HepG2 (cell line): ENCODE data around the gene FNDC4. TPM values are rescaled to one million over a fixed set of nuclear protein-coding genes. Genes with fewer than 3 reads are reported as not detected.
A peak's percentile ranks its signal among the peaks of the same experiment; 100 is the strongest.

Experiments used
- CBX1 ChIP-seq: IDR thresholded peaks from one replicate; pipeline ENCODE4 v1.6.1; 2016; ENCODE audit warnings: antibody characterized with exemption, low read depth
- CHCHD3 ChIP-seq: sonication (generic); formaldehyde crosslinking; IDR thresholded peaks from 2 replicates; pipeline ENCODE4 v1.8.0; 2022; ENCODE audit warnings: mild to moderate bottlenecking, missing genetic modification reagents, moderate library complexity
- GLI4 ChIP-seq: sonication (generic); formaldehyde crosslinking; IDR thresholded peaks from 2 replicates; pipeline ENCODE4 v1.5.1; 2020; ENCODE audit warnings: missing genetic modification reagents, mild to moderate bottlenecking, moderate library complexity, borderline replicate concordance
- HNF4G ChIP-seq, 2 experiments: sonication (generic) in 1 of 2; formaldehyde crosslinking in 1 of 2; IDR thresholded peaks; 2 replicates each; pipeline versions ENCODE4 v1.4.0 to v1.6.1; 2011 to 2020; ENCODE audit warnings: borderline replicate concordance in 2 of 2, low read depth in 2 of 2, mild to moderate bottlenecking in 2 of 2, low read length in 1 of 2, missing genetic modification reagents in 1 of 2, moderate library complexity in 1 of 2
- HNRNPH1 ChIP-seq: fragments of 200-400 bp; formaldehyde crosslinking; optimal IDR thresholded peaks from 2 replicates; pipeline ENCODE3; 2017; ENCODE audit warnings: mild to moderate bottlenecking, low read depth, low read length
- KLF15 ChIP-seq: sonication (generic); formaldehyde crosslinking; IDR thresholded peaks from 2 replicates; pipeline ENCODE4 v1.8.1; 2023; ENCODE audit warnings: borderline replicate concordance, mild to moderate bottlenecking, inconsistent platforms, missing genetic modification reagents, mixed read lengths
- KMT2B ChIP-seq: IDR thresholded peaks from 2 replicates; pipeline ENCODE4 v1.6.1; 2016; ENCODE audit warnings: missing genetic modification reagents, missing compliant biosample characterization
- LCORL ChIP-seq, 2 experiments: fragments of 450-650 bp in 1 of 2; sonication (generic) in 1 of 2; formaldehyde crosslinking in 1 of 2; IDR thresholded peaks; 2 replicates each; pipeline versions ENCODE4 v1.5.0 to v1.6.1; 2017 to 2020; ENCODE audit warnings: antibody characterized with exemption in 1 of 2, missing genetic modification reagents in 1 of 2
- MTERF4 ChIP-seq: sonication (generic); formaldehyde crosslinking; IDR thresholded peaks from 2 replicates; pipeline ENCODE4 v1.8.0; 2023; ENCODE audit warnings: mild to moderate bottlenecking, missing genetic modification reagents
- NFE2L1 ChIP-seq: sonication (generic); formaldehyde crosslinking; IDR thresholded peaks from 2 replicates; pipeline ENCODE4 v1.4.0; 2020; ENCODE audit warnings: missing genetic modification reagents, mild to moderate bottlenecking, borderline replicate concordance
- NR2F2 ChIP-seq: IDR thresholded peaks from 2 replicates; pipeline ENCODE4 v1.6.1; 2012; ENCODE audit warnings: low read depth, inconsistent platforms, borderline replicate concordance
- NR2F6 ChIP-seq, 2 experiments: IDR thresholded peaks; 2 replicates each; pipeline ENCODE4 v1.6.1; 2016; ENCODE audit warnings: antibody characterized with exemption in 1 of 2, mild to moderate bottlenecking in 1 of 2
- SKIL ChIP-seq: sonication (generic); formaldehyde crosslinking; IDR thresholded peaks from 2 replicates; pipeline ENCODE4 v1.8.0; 2022; ENCODE audit warnings: missing genetic modification reagents, mild to moderate bottlenecking, moderate library complexity, borderline replicate concordance
- SUZ12 ChIP-seq: fragments of 150-350 bp; IDR thresholded peaks from 2 replicates; pipeline ENCODE4 v1.6.1; 2014; ENCODE audit warnings: low read depth, low read length
- U2AF2 ChIP-seq: fragments of 200-400 bp; formaldehyde crosslinking; IDR thresholded peaks from 2 replicates; pipeline ENCODE4 v1.6.1; 2017; ENCODE audit warnings: low read depth, mild to moderate bottlenecking, low read length
- ZNF510 ChIP-seq: sonication (generic); formaldehyde crosslinking; IDR thresholded peaks from 2 replicates; pipeline ENCODE4 v1.4.0; 2020; ENCODE audit warnings: low read depth, mild to moderate bottlenecking, missing genetic modification reagents
- ZNF546 ChIP-seq: sonication (generic); formaldehyde crosslinking; conservative IDR thresholded peaks from 2 replicates; pipeline ENCODE4 v1.8.1; 2023; ENCODE audit warnings: mild to moderate bottlenecking, missing genetic modification reagents
- ZNF562 ChIP-seq: sonication (generic); formaldehyde crosslinking; IDR thresholded peaks from 2 replicates; pipeline ENCODE4 v1.8.0; 2022; ENCODE audit warnings: missing genetic modification reagents, borderline replicate concordance
- ZNF569 ChIP-seq: sonication (generic); formaldehyde crosslinking; IDR thresholded peaks from 2 replicates; pipeline ENCODE4 v1.5.0; 2020; ENCODE audit warnings: mild to moderate bottlenecking, missing genetic modification reagents, moderate library complexity, borderline replicate concordance
- ZNF670 ChIP-seq: sonication (generic); formaldehyde crosslinking; IDR thresholded peaks from 2 replicates; pipeline ENCODE4 v1.8.0; 2022; ENCODE audit warnings: mild to moderate bottlenecking, missing genetic modification reagents, borderline replicate concordance
- ZNF749 ChIP-seq: sonication (generic); formaldehyde crosslinking; IDR thresholded peaks from 2 replicates; pipeline ENCODE4 v1.8.0; 2022; ENCODE audit warnings: mild to moderate bottlenecking, missing genetic modification reagents, moderate library complexity, borderline replicate concordance
- ZNF772 ChIP-seq: sonication (generic); formaldehyde crosslinking; IDR thresholded peaks from 2 replicates; pipeline ENCODE4 v1.5.0; 2020; ENCODE audit warnings: mild to moderate bottlenecking, missing genetic modification reagents
- polyA plus RNA-seq, 8 experiments: library from polyadenylated mRNA; depleted of rRNA in 3 of 8; stranded (reverse) in 7 of 8; unstranded in 1 of 8; fragments of >200 nt; fragmentation: Illumina TruSeq in 4 of 8; extraction: Trizol in 4 of 8; gene quantifications; 2 replicates each; pipeline versions ENCODE4 v1.2.1 to v1.2.3, GENCODE V29; 2011 to 2016; ENCODE audit warnings: low read depth in 4 of 8, missing spikeins in 1 of 8, mixed read lengths in 1 of 8; ENCODE audit not compliant: insufficient read depth in 1 of 8
- total RNA-seq, 5 experiments: library from RNA; depleted of rRNA; stranded (reverse); fragments of >200 nt; fragmentation: Illumina TruSeq; extraction: Trizol; gene quantifications; 2 replicates each; pipeline ENCODE4 v1.2.3, GENCODE V29; 2016; ENCODE audit warnings: low read depth in 1 of 5
- TF ChIP-seq, protein P1 (sequence below): sonication (generic); formaldehyde crosslinking; IDR thresholded peaks from 2 replicates; pipeline ENCODE4 v1.4.0; 2020; ENCODE audit warnings: missing genetic modification reagents, borderline replicate concordance
- TF ChIP-seq, protein P2 (sequence below): sonication (generic); formaldehyde crosslinking; IDR thresholded peaks from 2 replicates; pipeline ENCODE4 v1.8.1; 2022; ENCODE audit warnings: mild to moderate bottlenecking, missing genetic modification reagents

Gene FNDC4
- total and polyA plus RNA-seq, 2 of the 13 experiments (the other 11 are each of a cell fraction or from before 2014, with no cell fraction given): 9.0 to 17.4 TPM

DNA sequence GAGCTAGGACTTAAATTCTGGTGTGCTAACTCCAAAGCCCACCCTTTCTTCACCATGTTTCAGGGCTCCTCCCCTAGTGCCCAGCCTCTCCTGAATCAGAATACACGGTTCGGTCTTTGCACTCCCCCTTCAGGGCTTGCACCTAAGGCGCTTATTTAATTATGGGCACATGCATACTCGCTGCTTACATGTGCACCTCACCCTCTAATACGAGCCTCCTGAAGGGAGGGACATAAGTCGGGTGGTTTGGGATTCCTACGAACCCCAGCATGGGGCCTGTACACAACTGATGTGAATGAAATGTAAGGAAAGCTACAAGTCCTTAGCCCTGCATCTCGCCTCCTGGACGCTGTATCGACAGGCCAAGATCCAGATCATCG lies 5.9 kb downstream of the FNDC4 start (continued):
- TF ChIP-seq LCORL (IDR thresholded peaks at IDR 0.05) (no peak), LCORL (CRISPR knock-in tag; IDR thresholded peaks at IDR 0.05) (peak; percentile 39; the same call in 1 of the 2 replicates), ZNF546 (CRISPR knock-in tag) (no peak), HNF4G (IDR thresholded peaks at IDR 0.05; ENCODE audit: borderline replicate concordance, low read depth, low read length) (no peak), HNF4G (CRISPR knock-in tag; IDR thresholded peaks at IDR 0.05; ENCODE audit: borderline replicate concordance, low read depth) (0 out of 2 replicates have a peak, but pooled peaks have one; percentile 18), NFE2L1 (CRISPR knock-in tag) (no peak), NR2F6 (IDR thresholded peaks at IDR 0.05) (no peak), NR2F6 (CRISPR knock-in tag; IDR thresholded peaks at IDR 0.05) (no peak), ZNF772 (peak; percentile 33; the same call in 1 of the 2 replicates), SUZ12 (no peak), ZNF670 (CRISPR knock-in tag) (no peak), KLF15 (no peak), ZNF510 (CRISPR knock-in tag) (no peak), SKIL (CRISPR knock-in tag) (no peak), ZNF569 (CRISPR knock-in tag) (no peak), U2AF2 (no peak), GLI4 (CRISPR knock-in tag) (peak; percentile 42; the same call in 1 of the 2 replicates), ZNF749 (CRISPR knock-in tag) (no peak), KMT2B (CRISPR knock-in tag) (no peak), HNRNPH1 (no peak), ZNF562 (CRISPR knock-in tag) (no peak), CBX1 (no peak), NR2F2 (0 out of 2 replicates have a peak, but pooled peaks have one; percentile 23), MTERF4 (CRISPR knock-in tag) (no peak), CHCHD3 (CRISPR knock-in tag) (no peak)
- TF ChIP-seq, protein P1, sequence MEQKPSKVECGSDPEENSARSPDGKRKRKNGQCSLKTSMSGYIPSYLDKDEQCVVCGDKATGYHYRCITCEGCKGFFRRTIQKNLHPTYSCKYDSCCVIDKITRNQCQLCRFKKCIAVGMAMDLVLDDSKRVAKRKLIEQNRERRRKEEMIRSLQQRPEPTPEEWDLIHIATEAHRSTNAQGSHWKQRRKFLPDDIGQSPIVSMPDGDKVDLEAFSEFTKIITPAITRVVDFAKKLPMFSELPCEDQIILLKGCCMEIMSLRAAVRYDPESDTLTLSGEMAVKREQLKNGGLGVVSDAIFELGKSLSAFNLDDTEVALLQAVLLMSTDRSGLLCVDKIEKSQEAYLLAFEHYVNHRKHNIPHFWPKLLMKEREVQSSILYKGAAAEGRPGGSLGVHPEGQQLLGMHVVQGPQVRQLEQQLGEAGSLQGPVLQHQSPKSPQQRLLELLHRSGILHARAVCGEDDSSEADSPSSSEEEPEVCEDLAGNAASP: no peak
- TF ChIP-seq, protein P2, sequence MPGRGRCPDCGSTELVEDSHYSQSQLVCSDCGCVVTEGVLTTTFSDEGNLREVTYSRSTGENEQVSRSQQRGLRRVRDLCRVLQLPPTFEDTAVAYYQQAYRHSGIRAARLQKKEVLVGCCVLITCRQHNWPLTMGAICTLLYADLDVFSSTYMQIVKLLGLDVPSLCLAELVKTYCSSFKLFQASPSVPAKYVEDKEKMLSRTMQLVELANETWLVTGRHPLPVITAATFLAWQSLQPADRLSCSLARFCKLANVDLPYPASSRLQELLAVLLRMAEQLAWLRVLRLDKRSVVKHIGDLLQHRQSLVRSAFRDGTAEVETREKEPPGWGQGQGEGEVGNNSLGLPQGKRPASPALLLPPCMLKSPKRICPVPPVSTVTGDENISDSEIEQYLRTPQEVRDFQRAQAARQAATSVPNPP (CRISPR knock-in tag): no peak
